HUDEP-2 (cell line): ENCODE data around the gene RHOG.

Experiments
- DNase-seq, 76 experiments: peaks; one replicate each; lab custom pipeline; 2025; ENCODE audit not compliant: unreplicated experiment in 76 of 76; lab: John Stamatoyannopoulos, UW

RHOG gene

DNA sequence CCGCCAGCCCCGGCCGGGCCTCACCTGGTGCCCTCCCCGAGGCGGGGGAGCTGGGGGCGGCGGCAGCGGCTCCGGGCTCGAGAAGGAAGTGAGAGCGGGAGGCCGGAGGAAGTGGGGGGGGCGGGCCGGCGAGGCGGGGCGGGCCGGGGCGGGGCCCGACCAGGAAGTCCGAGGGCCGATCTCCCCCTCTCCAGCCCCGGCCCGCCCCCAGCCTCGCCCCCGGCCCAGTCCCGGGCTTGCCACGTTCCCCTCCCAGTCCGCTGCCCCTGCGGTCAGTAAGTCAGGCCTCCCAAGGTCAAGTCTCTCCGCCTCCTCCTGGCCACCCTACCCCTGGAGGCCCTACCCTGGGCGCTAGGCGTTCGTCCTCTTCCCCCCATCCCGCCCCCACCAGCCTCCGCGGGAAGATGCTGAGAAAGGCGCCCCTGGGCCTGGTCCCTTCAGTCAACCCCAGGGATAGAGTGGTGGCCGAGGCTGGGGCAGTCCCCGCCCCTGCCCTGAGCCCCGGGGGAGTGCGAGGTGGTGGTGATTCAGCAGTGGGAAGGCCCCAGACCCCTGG, at the start of gene RHOG:
Gene RHOG, minus strand, starts transcription at position 90 of the 556 bp plus-strand sequence. CDS start 12,821 bp downstream, outside the sequence.
- peak in 63 of 76 experiments; percentile 26 to 90 (median 75) for DNase-seq

DNA sequence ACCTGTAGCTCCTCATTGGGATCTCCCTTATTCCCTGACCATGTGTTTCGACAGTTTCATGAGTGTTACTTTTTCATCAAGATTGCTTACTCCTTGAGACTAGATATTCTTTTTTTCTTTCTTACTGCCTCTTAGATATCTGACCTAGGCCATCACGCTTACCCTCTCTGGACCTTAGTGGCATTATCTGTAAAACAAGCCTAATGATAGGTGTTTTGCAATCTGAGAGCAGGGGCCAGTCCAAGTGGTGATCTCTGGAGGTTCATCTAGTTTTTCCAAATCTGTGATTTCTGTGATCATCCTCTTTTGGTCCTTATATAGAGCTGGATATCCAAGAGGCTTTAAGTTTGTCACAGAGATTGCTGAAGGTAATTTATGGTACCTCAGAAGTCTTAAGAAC, 49.3 kb upstream of the RHOG start:
- no peak for DNase-seq

DNA sequence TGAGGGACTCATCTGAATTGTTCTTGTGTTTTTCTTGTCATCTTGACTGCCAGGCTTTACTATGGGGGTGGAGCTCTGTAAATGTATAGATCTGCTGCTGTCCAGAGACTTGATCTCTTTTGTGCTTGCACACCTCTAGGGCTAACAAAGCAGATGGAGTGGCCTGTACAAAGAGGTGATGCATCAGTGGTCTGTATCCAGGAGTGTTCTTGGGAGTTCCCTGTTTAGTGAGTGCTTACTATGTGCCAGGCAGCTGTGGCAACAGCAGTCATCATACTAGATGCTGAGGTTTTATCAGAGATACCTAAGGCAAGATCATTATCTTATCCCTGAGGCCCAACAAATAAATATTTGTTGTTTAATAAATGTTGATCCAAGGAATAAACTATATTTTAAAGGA, 48.1 kb upstream of the RHOG start:
- DNase-seq: no peak

DNA sequence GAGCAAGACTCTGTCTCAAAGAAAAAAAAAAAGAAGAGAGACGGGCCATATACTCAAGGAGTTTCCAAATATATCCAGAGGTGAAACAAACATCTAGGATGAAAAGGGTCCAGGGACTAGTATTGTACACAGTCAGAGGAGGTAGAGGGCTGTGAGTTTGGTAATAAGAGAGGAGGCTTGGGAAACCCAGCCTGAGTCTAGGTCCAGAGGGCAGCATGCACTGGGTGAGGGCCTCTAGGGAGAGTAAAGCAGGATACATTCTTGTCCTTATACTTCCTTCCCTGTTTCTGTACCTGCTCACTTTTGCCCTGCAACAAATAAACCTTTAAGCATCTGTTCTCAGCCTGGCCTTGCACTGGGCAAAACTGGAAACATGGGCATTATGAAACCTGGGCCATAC, 46.2 kb upstream of the RHOG start:
- no peak for DNase-seq

DNA sequence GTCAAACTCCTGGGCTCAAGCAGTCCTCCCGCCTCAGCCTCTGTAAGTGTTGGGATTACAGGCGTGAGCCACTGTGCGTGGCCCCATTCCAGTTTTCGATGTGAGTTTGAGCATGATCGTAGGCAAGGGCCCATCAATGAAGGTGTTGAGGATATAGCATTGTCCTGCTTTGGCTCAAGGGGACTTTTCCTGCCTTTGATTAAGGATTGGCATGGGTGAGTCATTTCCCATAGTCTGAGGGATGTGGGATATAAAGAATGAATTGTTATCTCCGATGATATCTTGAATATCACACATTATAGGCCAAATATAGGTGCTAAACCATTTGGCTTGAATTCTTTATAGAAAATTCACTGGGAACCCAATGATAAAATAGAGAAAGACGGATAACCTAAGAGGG, 45.1 kb upstream of the RHOG start:
- DNase-seq: no peak

DNA sequence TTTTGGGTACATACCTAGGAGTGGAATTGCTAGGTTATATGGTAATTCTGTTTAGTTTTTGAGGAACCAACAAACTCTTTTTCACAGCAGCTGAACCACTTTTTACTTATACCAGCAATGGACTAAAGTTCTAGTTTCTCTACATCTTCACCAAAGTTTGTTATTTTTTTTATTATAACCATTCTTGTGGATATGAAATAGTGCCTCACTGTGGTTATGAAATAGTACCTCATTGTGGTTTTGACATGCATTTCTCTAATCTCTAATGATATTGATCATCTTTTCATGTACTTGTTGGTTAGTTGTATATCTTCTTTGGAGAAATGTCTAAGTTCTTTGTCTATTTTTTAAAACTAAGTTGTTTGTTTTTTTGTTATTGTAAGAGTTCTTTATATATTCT, 41.9 kb upstream of the RHOG start:
- no peak for DNase-seq

DNA sequence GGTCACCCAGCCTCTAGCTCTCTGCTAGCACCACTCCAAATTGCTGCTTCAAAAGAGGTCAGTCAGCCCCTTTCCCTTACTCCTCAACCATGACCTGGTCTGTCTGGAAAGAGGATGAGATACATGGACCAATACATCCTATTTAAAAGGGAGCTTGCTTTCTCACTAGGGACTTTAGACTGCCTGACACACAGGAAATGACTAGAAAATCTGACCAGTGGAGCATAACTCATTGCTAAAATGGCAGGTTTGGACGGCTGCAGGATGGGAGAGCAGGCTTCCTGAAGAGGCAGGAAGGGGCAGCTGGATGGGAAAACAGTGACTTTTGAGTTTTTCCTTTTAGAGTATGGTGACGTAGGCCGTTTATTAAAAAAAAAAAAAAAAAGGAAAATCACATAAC, 40.0 kb upstream of the RHOG start:
- no peak for DNase-seq

DNA sequence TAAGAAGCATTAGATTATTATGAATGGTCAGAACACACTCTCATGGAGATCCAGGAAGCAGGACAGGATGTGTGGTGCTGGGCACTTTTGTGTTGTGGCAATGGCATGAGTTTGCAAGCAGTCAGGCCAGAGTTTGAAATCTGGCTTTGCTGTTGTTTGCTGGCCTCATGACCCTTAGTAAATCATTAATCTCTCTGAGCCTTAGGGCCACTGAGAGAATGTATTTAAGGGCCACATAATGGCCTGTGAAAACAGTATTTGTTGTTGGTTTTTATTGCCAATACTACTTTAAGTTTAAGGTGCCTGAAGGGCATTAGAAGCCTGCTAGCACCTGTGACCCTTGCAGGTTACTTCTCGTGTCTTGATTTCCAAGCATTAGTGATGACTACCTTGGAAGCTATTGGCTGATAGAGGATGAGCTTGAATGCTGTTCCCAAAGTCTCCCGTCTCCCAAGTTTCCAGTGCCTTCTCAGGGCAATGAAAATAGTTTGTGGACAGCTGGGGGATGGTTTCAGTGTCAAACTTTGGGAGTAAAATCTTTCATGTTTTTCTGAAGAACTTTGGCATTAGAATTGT, 39.3 kb upstream of the RHOG start:
- no peak for DNase-seq

DNA sequence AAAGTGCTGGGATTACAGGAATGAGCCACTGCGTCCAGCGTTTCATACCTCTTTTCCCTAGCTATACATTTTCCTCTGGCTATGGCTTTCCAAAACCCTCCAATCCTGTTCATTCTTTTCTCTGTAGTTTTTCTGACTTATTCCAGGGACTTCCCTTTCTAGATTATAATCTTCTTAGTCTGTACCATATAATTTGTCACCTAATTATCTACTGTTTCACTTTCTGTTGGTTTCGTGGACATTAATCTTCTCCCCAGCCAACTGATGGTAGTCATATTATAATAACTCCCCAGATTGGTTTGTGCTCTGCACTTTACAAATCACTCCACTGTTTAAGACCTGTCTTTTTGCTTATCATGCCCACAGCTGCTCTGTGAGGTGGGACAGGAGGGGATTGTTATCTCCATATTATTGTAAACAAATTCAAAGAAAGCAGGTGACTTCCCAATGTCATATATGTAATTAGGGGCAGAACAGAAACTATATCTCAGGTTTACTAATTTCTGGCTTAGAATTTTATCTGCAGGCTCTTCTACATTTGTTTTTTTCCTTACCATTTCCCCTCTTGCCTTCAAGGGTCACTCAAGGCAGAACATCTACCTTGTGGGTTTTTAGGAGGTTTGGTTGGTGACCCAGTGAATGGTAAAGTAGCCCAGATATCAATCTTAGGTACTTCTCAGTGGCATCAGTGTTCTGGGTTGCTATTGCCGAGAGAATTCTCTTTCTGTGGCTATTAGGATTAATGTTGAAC, 38.6 kb upstream of the RHOG start:
- DNase-seq: no peak

DNA sequence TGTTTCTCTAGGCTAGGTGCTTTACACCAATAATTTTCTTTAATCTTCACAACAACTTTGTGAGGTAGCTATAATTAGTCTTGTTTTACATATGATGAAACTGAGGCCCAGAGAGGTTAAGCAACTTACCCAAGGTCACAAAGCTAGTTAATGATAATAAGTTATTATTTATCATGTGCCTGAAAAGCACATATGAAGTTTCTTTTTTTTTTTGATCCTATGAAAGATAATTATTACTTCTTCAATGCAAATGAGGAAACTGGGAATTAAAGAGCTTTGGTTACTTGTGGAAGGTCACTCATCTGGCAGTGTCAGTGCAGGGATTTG, 37.5 kb upstream of the RHOG start:
- no peak for DNase-seq

DNA sequence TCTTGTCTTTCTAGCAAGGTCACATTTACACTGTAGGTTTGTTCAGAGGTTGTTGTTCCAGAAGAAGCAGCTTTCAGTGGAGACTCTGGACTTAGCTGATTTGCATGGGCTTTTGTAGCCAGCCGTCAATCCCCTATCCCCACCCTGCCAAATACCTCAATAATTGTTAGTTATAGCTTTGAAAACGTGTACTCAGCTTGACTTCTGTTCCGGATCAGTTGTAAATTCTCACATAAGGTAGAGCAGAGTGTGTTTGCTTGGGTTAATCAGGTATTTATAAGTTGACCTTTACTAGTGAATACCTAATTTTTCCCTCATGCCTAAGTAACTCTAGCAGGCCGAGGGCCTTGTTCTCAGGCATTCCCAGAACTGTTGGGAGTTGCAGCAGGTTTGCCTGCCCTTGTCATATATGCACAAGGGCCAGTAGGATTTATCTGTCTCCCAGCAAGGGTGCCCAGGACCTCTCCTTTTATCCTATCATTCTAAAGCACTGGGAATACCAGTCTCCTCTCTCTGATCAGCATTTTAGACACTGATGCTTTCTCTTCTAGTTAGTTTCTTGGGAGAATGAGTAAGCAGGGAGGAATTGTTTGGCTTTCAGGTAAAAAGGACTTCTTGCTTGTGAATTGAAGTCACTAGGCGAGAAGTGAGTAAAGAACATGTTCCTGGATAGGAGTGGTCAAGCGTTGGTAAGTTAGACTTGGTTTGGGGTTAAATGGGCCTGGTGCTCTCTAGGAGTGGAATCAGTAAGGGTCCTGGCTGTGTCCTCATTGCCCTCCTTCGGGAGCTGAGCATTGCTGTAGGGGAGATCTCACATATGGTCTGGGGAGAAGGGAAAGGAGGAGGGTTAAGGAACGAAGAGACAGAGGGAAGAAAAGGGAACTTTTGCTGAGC, 36.9 kb upstream of the RHOG start:
- no peak for DNase-seq

DNA sequence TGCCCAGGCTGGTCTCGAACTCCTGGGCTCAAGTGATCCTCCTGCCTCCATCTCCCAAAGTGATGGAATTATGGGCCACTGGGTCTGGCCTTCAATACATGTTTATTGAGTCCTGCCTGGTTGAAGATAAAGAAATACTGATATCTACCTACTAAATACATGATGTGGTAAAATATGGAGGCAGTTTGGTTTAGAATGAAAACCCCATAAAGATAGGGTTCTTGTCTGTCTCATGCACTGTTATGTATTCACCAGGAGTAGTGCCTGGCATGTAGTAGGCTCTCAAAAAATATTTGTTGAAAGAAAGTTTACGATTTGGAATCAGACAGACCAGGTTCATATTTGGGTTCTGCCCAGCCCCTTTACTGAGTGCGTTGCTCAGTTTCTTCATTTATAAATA, 35.9 kb upstream of the RHOG start:
- DNase-seq: no peak

DNA sequence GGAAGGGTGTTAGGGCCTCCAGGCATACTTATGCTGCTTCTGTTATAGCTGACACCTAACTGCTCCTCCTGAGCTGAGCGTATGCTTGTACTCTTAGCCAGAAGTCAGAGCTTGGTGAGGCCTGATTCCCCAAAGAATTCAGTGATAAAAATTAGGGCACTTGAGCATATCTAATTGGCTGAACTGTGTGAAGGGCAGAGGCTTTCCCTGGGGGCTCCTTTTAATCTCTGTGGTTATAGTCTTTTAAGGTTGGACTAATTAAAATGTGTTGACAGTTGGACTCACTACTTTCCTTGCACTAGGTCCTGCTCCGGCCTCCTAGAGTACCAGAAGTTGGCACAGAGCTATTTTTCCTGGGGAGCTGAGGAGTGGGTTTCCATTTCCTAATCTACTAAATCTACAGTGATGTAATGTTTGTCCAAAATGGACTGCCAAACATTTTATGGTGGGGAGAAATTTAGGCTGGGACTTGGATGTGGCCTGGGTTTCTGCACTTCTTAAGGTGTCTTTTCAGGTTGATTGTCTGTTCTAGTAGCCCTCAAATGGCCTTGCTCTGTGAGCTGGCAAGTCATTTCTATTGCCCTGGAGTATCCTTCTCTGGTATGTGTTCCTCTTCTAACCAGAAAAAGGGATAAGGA, 33.1 kb upstream of the RHOG start:
- no peak for DNase-seq

DNA sequence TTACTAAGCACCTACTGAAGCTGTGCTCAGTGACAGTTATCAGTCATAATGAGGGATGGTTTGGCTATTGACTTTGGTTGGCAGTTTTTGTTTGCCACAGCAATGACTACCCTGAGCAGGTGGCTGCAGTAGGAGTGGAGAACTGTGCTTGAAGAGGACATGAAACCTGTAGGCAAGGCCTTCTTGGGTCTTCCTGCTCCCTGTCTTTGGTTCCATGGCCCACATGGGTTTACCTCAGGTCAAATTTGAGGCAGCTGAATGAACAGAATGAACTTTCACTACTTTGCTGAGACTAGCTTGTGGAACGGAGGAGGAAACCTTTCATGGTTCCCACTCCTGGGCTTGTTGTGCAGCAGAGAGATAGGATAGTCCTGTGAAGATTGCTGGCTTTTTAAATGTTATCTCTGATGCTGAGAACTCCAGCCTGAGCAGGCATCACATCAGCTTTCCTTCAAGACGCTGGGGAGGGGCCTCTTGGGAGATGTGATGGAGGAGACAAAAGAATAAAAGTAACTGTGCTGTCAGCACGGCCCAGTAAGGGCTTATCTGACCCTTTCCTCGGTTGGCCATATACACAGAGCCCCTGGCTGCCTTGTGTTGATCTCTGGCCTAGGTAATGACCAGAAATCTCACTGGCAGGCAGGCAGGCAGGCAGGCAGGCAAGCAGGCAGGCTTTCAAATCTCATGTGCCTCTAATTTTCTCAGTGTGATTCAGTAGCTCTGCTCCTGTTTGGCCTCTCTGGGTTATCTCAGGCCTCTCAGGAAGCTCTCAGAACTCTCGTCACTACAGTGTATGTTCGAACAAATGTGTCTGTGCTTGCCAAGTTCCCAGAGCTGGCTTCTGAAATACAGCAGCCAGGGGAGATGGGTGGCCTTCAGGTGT, 26.7 kb upstream of the RHOG start:
- peak in 67 of 76 experiments; percentile 22 to 87 (median 53) for DNase-seq

DNA sequence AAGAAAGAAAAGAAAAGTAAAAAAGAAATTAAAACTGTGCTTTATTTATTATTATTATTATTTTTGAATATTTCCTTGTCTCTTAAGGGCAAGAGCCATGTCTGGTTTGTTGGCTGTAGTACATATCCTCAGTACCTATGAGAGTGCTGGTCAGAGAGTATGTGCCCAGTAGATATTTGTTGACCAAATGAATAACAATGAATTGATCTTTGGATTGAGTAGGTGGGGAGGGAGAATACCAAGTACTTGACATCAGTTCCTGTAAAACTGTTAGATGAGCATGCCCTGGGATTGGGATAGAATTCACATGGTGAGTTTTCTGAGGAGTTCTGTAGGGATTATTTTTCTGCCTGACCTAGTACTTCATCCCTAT, 26.1 kb upstream of the RHOG start:
- no peak for DNase-seq

DNA sequence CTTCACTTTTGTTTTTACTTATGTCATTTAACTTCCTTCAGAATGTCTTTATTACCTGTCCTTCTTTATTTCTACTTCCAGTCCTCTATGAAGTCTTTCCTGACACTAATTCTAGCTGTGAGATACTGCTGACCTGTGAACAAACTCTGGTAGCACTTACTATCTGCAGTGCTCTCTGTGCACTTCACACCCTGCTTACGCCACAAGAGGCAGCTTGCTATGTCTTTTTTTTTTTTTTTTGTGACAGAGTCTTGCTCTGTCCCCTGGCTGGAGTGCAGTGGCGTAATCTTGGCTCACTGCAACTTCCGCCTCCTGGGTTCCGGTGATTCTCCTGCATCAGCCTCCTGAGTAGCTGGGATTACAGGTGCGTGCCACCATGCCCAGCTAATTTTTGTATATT, 25.4 kb upstream of the RHOG start:
- peak in 13 of 76 experiments; percentile 8 to 41 (median 18) for DNase-seq

DNA sequence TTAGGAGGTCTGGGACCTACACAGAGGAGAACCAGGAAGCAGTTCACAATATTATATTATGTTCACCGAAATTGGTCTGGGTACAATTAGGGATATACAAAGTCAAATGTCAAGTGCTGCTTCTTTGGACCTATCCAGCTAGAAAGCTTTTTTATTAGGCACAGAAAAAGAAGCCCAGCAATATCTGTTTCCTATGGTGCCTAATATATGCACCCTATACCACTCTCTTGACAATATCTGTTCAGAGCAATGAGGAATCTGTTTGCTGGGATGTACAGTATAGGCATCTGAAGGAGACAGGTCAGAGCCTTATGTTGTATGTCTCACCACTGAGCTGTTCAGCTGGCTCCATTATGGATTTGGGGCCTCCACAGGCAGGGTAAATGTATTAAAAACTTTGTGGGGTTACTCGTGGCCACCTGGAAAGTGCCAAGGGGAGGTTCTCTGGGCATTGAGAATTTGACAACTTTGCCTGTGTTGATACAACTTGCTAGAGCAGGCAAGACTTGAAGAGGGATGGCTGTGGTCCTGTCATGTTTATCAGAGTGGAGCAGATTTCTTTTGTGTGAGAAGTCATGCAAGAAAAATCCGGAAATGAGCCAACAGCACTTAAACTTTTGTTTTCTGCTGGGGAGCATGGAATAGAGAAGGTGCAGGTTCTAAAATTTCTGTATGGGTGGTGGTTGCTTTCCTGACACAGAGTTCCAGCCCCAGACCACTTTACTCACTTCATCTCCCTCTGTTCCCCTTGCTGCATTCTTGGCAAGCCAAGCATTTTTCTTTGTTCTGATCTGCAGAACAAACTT, 24.8 kb upstream of the RHOG start:
- peak in 48 of 76 experiments; percentile 7 to 74 (median 34) for DNase-seq

DNA sequence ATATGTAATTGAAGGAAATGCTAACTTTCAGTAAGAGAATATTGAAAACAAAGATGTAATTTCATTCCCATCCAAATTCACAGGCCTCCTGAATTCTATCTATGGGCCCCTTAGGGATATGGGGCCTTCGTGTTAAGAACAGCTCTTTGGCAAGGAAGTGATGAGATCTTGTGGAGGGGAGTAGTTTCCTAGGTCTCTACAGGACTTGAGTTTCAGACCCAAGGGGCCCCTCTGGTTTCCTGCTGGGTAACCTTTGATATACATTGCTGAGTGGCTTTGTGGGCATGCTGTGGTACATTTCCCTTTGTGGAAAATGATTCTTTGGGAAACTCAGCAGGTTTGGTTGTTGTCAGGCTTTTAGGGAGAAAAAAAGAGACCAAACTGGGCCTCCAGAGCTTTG, 20.9 kb upstream of the RHOG start:
- no peak for DNase-seq

DNA sequence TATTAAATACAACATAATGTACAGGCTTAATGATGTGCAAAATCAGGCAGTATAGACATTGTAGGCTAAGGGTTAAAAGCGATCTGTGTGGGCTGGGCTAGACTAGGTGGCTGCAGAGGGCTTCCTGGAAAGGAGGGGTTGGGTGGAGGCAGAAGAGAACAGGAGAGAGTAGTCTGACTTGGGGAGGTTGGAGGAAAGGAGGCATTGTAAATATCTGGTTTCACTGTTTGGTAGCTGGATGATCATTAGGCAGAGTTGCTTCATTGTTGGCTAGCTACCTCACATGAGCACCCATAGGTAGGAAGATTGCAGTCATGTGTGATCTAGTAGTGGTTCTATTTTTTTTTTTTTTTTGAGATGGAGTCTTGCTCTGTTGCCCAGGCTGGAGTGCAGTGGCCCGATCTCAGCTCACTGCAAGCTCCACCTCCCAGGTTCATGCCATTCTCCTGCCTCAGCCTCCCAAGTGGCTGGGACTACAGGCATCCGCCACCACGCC, 20.2 kb upstream of the RHOG start:
- peak in 36 of 76 experiments; percentile 4 to 60 (median 34) for DNase-seq
